Inferior parietal cortex (tissue), 1 donor: ENCODE data around the gene SRXN1.
"Not testable (repeated sequence)": the region's sequence is repeated elsewhere in the genome, so short reads cannot be mapped to it uniquely, and the experiment has no call there.

Source experiments
- DNase-seq: peaks from one replicate; pipeline ENCODE4 v3.0.0-alpha.2; 2016; ENCODE audit errors: extremely low spot score

The SRXN1 gene

DNA sequence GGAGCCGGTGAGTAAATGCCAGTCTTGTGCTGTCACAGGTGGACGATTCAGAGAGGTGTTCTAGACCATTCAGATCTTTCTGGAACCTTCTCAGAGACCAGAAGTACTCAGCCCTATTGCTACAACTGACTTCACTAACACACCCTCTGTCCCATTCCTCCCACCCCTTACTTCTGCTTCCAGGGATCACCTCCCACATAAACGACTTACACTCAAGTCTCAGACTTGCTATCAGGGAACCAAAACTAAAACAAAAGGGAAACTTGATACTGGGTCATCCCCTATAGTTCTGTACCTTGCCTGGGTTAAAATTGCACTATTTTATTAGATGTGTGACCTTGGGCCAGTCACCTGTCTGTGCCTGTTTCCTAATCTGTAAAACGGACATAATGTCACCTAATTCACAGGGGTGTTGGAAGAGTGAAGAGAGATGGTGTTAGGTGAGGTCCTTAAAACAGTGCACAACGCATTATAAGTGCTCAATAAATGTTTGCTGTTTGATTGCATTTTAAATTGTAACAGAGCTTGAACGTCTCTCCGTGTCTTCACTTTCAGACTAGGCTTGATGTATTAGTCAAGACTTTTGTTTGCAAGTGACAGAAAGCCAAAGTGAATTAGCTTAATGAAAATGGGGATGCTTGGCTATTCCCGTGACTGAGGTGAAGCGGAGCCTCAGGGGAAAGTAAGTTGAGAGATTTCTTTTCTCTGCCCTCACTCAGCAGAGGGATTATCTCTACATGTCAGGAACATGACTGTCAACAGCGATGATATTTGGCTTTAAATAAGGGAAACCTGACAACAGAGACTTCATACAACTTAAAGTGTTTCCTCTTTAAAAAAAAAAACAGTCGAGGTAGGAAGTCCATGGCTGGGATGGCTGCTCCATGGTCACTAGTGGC, 3.0 kb upstream of the SRXN1 start:
- no peak for DNase-seq

DNA sequence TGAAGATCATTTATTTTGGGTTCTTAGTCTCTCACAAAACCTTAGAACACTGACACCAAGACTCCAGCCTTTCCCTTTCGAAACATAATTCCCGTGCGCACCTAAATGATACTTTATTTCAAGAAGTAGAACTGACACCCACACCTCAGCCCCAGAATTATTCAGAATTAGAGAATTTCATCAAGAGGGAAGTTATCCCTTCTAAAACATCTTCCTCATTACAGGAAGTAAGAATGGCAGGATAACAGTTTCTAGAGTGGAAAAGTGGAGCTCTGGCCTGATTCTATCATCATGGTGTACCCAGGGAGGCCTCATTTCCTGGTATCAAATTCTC, 1.4 kb upstream of the SRXN1 start:
- DNase-seq: no peak

DNA sequence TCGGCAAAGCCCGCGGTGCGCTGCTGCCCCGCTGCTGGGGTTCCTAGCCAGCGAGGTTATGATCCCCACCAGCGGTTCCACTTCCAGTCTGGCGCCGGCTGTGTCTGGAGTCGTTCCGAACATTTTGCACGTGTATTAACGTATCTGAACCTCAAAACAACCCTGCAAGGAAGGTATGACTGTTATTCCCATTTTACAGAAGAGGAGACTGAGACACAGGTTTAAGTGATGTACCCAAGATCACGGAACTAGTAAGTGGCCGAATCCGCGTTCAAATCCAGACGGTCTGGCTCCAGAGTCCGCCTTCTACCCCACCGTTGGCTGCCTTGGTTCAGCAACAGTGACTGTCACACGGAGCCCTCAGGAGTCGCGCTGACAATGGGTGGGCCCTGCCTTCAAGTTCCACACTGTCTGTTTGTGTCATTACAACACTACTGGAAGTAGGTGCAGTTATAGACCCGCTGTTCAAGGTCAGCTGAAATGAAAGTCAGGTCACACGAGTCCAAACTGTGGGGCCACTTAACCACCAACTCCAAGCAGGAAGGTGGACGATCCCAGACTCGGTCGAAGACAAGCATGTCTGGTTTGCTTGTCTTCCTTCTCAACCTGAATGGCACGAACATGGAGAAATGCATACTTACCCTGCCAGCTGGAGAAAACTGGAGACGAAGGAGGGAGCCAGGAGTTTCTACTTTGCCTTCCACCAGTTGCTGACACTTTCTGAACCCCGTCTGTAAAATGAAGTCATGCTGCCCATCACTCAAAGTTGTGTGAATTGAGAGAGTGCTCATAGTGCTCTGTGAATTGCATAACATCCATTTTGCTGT, 803 bp upstream of the SRXN1 start:
- DNase-seq: no peak

DNA sequence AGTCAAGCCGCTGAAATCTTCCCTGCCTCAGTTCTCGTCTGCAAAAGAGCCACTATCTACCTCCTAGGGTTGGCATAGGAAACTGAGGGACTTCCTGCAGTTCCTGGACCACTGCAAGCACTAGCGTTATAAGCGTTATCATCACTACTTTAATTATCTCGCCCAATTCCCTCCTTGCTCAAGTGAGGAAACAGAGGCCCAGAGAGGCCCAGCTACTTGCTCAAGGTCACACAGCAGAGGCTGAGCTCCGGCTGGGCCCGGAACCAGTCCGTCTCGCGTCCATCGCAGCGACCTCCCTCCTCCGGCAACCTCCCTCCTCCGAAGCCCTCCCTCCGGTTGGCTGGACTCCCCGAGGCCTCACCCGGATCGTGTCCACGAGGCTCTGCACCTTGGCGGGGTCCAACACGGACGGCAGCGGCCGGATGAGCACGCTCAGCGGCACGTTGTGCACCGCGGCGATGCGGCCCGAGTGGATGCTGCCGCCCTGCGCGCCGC, 338 bp downstream of the SRXN1 start:
- DNase-seq: no peak

DNA sequence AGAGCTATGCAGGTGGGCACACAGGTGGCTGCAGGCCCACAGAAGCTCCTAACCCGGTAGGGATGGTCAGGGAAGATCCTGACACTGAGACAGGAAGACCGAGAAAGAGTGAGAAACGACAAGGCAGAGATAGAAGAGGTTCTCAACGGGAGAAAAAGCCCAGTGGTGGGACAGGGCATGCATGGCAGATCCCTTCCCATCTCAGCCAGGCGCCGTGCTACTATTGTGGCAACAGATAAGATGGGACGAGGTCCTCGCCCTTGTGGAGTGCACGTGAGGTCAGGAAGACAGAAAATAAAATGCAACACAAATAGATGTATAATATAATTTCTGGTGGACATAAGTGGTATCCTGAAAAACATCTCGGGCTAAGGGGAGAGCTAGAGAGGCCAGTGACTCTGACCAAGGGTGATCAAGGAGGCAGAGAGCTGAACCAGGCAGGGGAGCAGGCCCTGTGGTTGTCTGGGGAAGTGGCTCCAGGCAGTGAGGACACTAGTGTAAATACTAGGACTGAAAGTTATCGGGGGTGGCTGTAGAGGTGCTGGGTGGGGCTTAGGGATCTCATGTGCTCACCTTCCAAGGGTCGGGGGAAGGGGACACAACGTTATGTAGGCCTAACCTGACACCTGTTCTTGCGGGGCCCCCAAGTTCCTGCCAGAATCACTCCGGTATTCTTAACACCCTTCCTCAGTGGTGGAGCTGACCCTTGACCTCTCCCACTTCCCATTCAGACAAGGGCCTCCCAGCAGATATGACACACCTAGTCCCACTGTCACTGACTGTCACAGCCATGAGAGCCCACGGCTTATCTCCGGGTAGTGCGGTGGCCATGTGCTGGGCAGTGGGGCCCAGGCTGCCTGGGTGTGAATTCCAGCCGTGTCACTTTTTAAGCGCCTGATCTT, 1.0 kb downstream of the SRXN1 start:
- no peak for DNase-seq

DNA sequence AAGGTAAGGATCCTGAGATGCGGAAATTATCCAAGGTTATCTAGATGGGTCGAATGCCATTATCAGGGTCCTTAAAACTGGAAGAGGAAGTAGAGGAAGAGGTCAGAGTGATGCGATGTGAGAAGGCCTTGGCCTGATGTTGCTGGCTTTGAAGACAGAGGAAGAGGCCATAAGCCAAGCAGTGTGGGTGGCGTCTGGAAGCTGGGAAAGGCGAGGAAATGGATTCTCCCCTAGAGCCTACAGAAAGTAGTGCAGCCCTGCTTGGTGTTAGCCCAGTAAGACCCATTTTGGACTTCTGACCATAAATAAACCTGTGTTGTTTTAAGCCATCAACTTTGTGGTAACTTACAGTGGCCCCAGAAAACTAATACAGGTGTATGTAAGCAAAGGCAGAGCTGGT, 2.0 kb downstream of the SRXN1 start:
- DNase-seq: no peak

DNA sequence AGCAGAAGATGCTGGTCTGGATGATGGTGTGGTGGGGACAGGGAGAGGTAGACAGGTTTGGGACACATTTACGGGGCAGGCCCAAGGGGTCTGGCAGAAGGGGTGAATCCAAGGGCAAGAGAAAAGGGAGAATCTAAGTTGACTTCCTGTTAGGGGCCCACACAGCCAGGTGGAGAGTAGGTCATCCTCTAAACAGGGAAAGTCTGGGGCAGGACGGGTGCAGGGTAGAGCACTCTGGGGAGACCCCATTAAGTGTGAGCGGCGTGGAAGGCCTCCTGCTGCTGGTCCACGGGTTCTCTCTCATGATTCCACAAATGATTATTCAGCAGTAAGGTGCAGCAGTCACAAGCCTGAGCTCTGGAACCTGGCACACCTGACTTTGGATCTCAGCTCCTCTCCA, 2.7 kb downstream of the SRXN1 start:
- DNase-seq: no peak

DNA sequence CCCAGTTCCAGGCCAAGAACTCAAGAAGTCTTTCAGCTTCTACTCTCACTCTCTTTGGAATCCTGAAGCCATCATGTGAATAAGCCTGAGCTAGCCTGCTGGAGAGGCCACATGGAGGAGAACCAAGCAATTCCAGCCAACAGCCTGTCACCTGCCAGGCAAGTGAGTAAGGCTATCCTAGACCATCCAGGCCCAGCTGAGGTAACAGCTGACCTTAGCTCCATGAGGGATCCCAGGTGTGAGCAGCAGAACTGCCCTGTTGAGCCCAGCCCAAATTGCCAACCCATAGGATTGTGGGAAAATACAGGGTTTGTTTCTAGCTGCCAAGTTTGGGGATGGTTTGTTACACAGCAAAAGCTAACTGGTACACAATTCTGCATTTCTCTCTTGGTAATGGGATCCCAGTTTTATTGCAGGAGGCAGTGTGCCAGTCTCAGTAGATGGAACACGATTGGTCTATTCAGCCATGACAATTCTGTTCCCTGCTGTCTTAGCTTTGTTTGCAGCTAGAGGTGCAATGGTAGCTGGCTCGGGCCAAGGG, 5.5 kb downstream of the SRXN1 start:
- DNase-seq: no peak

DNA sequence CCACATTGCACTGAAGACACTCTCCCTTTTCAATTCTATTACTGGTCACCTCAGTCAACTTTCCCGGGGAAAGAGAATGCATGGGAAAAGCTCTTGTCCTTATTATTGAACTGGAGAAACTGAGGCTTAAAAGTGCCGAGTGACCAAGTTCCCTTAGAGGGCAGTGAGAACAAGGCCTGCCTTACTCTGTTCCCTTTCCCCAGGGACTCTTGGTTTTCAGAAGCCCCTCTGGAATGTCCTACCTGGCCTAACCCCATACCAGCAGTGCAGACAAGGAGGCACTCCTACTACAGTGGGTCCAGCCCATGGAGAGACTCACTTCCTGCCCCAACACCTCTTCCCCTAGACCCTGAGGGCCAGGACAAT, 6.1 kb downstream of the SRXN1 start:
- DNase-seq: no peak

DNA sequence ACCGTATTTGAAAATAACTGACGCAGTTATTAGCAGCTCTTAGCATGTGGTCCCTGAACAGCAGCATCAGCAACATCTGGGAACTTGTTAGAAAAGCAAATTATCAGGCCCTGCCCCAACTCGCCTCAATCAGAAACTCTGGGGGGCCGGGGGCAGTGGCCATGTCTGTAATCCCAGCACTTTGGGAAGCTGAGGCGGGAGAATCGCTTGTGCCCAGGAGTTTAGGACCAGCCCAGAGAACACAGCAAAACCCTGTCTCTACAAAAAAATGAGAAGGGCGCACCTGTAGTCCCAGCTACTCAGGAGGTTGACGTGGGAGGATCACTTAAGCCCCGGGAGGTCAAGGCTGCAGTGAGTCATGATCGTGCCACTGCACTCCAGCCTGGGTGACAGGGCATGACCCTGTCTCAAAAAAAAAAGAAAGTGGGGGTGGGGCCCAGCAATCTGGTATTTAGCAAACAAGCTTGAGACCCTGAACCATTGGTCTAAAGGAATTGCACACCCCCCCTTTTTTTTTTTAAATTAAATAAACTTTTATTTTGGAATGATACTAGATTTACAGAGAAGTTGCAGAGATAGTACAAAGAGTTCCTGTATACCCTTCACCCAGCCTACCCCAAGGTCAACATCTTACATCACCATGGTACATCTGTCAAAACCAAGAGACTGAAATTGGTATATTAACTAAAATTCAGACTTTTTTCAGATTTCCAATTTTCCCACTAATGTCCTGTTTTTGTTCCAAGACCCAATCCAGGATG, 6.7 kb downstream of the SRXN1 start:
- DNase-seq: no peak

DNA sequence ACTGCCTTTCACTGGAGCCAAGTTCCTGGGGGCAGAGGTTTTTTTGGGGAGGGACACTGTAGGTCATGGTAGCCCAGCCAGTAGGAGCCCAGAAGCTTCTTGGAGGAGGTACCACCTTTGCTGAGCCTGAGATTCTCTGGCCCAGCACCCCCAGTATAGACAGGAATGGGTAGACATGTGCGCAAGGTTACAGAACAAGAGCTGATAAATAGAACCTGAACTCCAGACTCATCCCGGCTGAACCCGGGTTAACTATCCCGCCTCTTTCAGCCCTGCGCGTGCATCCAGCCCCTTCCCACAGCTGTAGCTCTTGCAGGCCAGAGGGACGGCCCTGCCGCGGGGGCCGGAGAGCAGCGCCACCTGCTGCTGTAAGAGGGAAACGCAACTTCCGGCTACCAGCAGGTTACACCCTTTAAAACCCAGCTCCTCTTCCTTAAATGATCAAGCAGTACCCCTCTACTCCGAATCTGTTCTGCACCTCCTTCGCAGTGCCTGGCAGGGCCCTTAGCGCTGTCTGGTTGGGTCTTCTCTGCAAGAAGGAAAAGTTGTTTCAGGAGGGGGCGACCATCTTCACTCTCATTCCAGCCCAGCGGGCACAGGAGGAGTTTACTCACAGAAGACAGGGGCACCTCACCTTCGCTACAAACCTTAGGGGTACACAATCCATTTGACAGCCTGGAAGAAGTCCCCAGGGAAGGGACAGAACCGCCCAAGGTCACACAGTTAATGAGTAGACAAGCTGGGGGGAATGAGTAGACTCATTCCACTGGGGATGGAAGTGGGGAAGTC, 7.5 kb downstream of the SRXN1 start:
- DNase-seq: peak; percentile 67

DNA sequence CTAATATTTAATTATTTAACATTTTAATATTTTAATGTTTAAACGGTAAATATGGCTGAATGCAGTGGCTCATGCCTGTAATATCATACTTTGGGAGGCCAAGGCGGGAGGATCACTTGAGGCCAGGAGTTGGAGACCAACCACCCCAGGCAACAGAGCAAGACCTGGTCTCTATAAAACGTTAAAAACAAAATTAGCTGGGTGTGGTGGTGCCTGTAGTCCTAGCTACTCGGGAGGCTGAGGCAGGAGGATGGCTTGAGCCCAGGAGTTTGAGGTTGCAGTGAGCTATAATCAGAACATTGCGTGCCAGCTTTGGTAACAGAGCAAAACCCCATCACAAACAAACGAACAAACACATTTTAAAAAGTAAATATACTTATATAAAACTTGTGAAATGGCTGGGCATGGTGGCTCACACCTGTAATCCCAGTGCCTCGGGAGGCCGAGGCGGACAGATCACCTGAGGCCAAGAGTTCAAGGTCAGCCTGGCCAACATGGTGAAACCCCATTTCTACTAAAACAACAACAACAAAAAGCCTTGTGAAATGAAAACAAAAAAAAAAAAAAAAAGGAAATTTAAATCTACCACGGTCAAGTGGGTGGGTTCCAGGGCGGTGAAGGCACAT, 8.2 kb downstream of the SRXN1 start:
- DNase-seq: no peak

DNA sequence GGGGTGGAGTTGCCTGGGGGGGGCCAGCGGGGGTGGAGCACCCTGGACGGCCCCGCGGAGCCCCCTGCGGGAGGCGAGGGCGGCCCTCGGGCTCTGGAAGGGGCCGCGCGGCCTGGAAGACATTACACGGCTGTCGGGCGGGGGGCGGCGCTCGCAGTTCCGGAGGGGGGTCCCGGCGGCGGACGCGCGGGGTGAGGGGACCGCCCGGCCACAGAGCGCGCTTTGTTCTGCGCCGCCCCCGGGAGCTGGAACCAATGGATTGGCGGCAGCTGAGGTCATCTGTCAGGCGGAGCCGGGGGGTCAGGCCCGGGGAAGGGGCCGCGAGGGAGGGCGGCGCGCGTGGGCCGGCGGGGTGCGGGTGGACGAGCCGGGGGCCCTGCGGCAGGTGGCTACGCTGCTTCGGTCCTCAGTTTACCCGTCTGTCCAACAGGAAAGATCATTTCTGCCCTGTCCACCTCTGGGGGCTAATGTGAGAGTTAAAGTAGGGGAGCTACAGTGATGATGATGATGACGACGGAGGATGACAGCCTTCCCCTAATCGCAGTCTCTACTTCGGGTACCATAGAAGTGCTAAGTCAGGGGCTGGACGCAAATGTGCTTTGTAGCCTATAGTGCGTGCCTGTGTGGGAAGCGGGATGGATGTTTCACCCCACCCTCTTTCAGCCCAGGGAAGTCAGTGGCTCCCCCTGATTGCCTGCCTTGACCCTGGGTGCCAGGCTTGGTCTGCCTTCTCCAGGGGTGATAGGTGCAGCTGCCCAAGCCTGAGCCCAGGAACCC, 10.4 kb downstream of the SRXN1 start:
- DNase-seq: no peak

DNA sequence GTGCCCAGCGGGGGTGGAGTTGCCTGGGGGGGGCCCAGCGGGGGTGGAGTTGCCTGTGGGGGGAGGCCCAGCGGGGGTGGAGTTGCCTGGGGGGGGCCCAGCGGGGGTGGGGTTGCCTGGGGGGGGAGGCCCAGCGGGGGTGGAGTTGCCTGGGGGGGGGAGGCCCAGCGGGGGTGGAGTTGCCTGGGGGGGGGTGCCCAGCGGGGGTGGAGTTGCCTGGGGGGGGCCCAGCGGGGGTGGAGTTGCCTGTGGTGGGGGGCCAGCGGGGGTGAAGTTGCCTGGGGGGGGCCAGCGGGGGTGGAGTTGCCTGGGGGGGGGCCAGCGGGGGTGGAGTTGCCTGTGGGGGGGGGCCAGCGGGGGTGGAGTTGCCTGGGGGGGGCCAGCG, 11.0 kb downstream of the SRXN1 start:
- DNase-seq: not testable (repeated sequence)

DNA sequence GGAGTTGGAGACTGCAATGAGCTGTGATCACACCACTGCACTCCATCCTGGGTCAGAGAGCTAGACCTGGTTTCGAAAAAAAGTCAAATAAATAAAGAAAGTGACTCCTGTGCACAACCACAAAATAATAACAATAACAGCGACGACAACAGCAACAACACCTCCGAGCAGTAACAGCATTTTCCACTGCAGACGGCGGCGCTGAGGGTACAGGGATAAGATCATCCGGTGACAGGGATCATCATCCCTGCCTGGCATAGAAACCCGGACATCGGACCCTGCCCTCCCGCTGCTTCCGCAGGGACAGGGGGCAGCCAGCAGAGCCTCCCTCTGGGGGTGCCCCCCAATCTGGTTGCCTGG, 11.5 kb downstream of the SRXN1 start:
- DNase-seq: no peak

DNA sequence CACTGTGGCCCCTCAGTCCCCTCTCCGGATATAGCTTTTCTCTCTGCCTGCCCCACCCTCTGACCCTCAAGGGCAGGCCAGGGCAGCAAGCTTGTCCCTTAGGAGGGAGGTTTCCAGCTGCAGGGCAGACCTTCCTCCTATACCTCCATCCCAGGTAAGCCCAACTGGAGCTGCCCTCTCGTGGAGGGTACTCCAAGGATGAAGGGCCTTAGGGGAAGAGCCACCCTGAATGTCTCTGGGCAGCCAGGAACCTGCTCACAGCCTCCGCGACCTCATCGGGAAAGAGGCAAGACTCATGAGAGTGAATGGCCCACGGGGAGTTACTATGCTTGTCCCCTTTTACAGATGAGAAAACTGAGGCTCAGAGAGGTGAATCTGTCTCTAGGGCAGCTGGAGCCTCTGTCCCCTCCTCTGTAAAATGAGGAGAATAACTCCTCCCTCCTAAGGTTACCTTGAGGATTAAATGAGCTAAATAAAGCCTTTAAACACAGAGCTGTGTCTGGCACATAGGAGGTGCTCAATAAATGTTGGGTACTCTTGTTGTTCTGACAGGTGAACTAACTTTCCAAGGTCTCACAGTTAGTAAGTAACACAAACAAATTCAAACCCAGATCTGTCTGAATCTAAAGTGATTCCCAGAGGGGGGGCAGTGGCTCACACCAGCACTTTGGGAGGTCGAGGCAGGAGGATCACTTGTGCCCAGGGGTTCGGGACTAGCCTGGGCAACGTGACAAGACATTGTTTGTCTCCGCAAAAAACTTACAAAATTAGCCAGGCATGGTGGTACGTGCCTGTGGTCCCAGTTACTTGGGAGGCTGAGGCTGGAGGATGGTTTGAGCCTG, 12.1 kb downstream of the SRXN1 start:
- DNase-seq: no peak

DNA sequence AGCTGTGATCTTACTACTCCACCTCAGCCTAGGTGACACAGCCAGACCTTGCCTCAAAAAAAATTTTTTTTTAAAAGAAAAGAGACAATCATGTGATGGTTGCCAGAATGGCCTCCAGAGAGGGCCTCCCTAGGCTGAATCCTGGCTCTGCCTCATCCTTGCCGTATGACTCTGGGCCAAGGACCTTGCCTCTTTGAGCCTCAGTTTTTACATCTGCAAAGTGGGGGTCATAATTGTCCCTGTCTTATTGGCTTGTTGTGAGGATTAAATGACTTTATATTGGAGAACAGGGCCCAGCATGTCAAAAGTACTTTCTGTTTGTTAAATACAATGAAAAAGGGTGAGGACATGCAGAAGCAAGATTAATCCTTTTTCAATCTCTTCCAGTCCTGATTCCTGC, 14.4 kb downstream of the SRXN1 start:
- no peak for DNase-seq

DNA sequence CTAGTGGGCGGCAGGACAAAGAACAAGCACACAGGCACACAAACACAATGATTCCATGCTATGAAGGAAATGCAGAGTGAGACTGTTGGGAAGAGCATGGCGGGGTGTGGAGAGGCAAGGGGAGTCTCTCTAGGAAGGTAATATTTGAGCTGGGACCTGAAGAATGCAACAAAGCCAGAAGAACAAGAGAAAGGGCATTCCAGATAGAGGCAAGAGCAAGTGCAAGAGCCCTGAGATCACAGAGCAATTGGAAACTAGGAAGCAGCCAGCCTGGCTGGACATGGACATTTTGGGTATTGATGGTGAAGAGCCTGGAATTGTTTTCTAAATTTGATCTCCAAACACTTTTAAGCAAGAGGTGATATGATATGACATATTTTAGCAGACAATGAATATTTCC, 15.4 kb downstream of the SRXN1 start:
- DNase-seq: no peak
